SK-N-SH treated with all-trans-retinoic acid at 6 μM for 48 hours (cell line): ENCODE results near the gene S100A14.

Source experiments
- ATAC-seq: fragments of 200-7000 bp; cut with Tn5 transposase; 3 replicates; pipeline ENCODE4 v1.9.1; 2020; ENCODE audit warnings: mild to moderate bottlenecking, moderate library complexity
- BACH2 ChIP-seq: fragments of 250-450 bp; sonication (Bioruptor Pico); IDR thresholded peaks from 2 replicates; pipeline ENCODE4 v1.9.0; 2021; ENCODE audit warnings: mild to moderate bottlenecking, borderline replicate concordance
- CSDC2 ChIP-seq: fragments of 250-450 bp; sonication (Bioruptor Pico); IDR thresholded peaks from 2 replicates; pipeline ENCODE4 v1.5.0; 2020; ENCODE audit warnings: mild to moderate bottlenecking, moderate library complexity
- GLIS3 ChIP-seq: fragments of 250-450 bp; sonication (Bioruptor Pico); IDR thresholded peaks from 2 replicates; pipeline ENCODE4 v1.5.0; 2020; ENCODE audit warnings: mild to moderate bottlenecking, moderate library complexity
- ISL1 ChIP-seq: fragments of 250-450 bp; sonication (Bioruptor Pico); IDR thresholded peaks from 2 replicates; pipeline ENCODE4 v2.1.2; 2022; ENCODE audit warnings: mild to moderate bottlenecking, moderate library complexity
- PATZ1 ChIP-seq: fragments of 250-450 bp; sonication (Bioruptor Pico); IDR thresholded peaks from 2 replicates; pipeline ENCODE4 v1.8.0; 2020; ENCODE audit warnings: mild to moderate bottlenecking, moderate library complexity, borderline replicate concordance
- POU6F1 ChIP-seq: fragments of 250-450 bp; sonication (Bioruptor Pico); IDR thresholded peaks from 2 replicates; pipeline ENCODE4 v1.8.0; 2021; ENCODE audit warnings: low read depth, mild to moderate bottlenecking, moderate library complexity, borderline replicate concordance
- PPARA ChIP-seq: fragments of 250-450 bp; sonication (Bioruptor Pico); IDR thresholded peaks from 2 replicates; pipeline ENCODE4 v1.5.0; 2020; ENCODE audit warnings: mild to moderate bottlenecking, borderline replicate concordance
- RARB ChIP-seq: fragments of 250-450 bp; sonication (Bioruptor Pico); IDR thresholded peaks from 2 replicates; pipeline ENCODE4 v1.8.0; 2021; ENCODE audit warnings: mild to moderate bottlenecking, moderate library complexity
- SNAI2 ChIP-seq: fragments of 250-450 bp; sonication (Bioruptor Pico); IDR thresholded peaks from 2 replicates; pipeline ENCODE4 v1.5.0; 2020; ENCODE audit warnings: mild to moderate bottlenecking, moderate library complexity
- TCF4 ChIP-seq: fragments of 250-450 bp; sonication (Bioruptor Pico); IDR thresholded peaks from 2 replicates; pipeline ENCODE4 v1.8.0; 2021; ENCODE audit warnings: mild to moderate bottlenecking, moderate library complexity, borderline replicate concordance
- TOX ChIP-seq: fragments of 250-450 bp; sonication (Bioruptor Pico); IDR thresholded peaks from 2 replicates; pipeline ENCODE4 v1.8.0; 2021; ENCODE audit warnings: mild to moderate bottlenecking, moderate library complexity, borderline replicate concordance
- TSHZ2 ChIP-seq: fragments of 250-450 bp; sonication (Bioruptor Pico); IDR thresholded peaks from 2 replicates; pipeline ENCODE4 v1.5.0; 2020; ENCODE audit warnings: mild to moderate bottlenecking, moderate library complexity
- ZC3H10 ChIP-seq: fragments of 250-450 bp; sonication (Bioruptor Pico); IDR thresholded peaks from 2 replicates; pipeline ENCODE4 v1.5.1; 2021; ENCODE audit warnings: mild to moderate bottlenecking, moderate library complexity
- ZFP30 ChIP-seq: fragments of 450-650 bp; formaldehyde crosslinking; IDR thresholded peaks from 2 replicates; pipeline ENCODE4 v1.5.0; 2022; ENCODE audit warnings: mild to moderate bottlenecking, moderate library complexity
- ZNF565 ChIP-seq: fragments of 450-650 bp; formaldehyde crosslinking; conservative IDR thresholded peaks from 2 replicates; pipeline ENCODE4 v1.5.0; 2020; ENCODE audit warnings: low read depth, mild to moderate bottlenecking, moderate library complexity
- ZNF70 ChIP-seq: fragments of 450-650 bp; formaldehyde crosslinking; IDR thresholded peaks from 2 replicates; pipeline ENCODE4 v1.5.0; 2020; ENCODE audit warnings: mild to moderate bottlenecking, moderate library complexity
- ZNF8 ChIP-seq: fragments of 450-650 bp; formaldehyde crosslinking; IDR thresholded peaks from 2 replicates; pipeline ENCODE4 v1.5.0; 2020; ENCODE audit warnings: mild to moderate bottlenecking, moderate library complexity
- TF ChIP-seq, protein P1 (sequence below): fragments of 250-450 bp; sonication (Bioruptor Pico); IDR thresholded peaks from 2 replicates; pipeline ENCODE4 v1.5.1; 2021; ENCODE audit warnings: mild to moderate bottlenecking, moderate library complexity
- TF ChIP-seq, protein P2 (sequence below): fragments of 250-450 bp; sonication (Bioruptor Pico); IDR thresholded peaks from 2 replicates; pipeline ENCODE4 v1.5.1; 2020; ENCODE audit warnings: low read depth, mild to moderate bottlenecking, moderate library complexity

S100A14 gene

GRCh38 chr1:153612111-153612754 is 3.9 kb downstream of the S100A14 start:
- no peak for ATAC-seq
- TF ChIP-seq ISL1 (CRISPR knock-in tag): no peak

DNA sequence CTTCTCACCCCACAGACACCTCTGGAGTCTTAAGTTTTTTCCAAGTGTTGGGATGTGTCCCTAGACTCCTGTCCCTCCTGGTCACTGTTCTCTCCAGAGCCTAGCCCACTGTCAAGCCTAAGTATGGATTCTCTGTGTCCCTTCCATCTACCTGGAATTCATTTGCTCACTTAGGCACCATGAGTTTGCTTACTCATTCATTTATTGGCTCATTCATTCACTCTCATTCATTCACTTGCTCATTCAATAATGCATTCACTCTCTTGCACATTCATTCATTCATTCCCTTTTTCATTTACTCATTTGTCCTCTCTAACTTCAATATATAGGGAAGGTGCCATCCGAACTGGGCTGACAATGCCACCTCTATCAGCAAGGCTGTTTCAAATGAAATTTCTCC is 4.8 kb downstream of the S100A14 start:
- no peak for TF ChIP-seq GLIS3 (CRISPR knock-in tag)
- TF ChIP-seq RARB (CRISPR knock-in tag): no peak
- no peak for TF ChIP-seq ZNF565 (CRISPR knock-in tag)
- TF ChIP-seq PPARA (CRISPR knock-in tag): no peak
- TF ChIP-seq BACH2: no peak
- TF ChIP-seq, protein P1, sequence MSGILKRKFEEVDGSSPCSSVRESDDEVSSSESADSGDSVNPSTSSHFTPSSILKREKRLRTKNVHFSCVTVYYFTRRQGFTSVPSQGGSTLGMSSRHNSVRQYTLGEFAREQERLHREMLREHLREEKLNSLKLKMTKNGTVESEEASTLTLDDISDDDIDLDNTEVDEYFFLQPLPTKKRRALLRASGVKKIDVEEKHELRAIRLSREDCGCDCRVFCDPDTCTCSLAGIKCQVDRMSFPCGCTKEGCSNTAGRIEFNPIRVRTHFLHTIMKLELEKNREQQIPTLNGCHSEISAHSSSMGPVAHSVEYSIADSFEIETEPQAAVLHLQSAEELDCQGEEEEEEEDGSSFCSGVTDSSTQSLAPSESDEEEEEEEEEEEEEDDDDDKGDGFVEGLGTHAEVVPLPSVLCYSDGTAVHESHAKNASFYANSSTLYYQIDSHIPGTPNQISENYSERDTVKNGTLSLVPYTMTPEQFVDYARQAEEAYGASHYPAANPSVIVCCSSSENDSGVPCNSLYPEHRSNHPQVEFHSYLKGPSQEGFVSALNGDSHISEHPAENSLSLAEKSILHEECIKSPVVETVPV (CRISPR knock-in tag): no peak
- no peak for ATAC-seq

- no peak for ATAC-seq
- TF ChIP-seq GLIS3 (CRISPR knock-in tag): no peak
These were observed 5.3 kb downstream of the S100A14 start for GRCh38 chr1:153610811-153611301.

DNA sequence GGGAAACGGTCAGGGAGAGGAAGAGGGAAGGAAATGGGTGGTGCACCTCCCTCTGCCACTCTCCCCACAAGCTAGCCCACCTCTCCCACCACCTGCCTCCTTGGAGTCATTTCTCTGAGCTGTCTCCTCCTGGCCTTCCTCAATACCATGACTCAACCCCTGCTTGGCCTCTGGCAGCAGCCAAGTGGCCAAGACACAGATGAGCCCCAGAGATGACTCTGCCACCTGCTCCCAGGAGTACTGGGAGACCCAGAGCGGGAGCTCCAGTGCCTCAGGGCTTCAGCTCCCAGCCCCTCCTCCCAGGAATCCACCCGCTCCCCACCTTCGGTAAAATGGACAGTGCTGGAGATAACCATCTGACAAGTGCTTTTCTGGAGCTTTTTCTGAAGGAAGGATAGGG is 5.8 kb downstream of the S100A14 start:
- no peak for ATAC-seq
- TF ChIP-seq, protein P2, sequence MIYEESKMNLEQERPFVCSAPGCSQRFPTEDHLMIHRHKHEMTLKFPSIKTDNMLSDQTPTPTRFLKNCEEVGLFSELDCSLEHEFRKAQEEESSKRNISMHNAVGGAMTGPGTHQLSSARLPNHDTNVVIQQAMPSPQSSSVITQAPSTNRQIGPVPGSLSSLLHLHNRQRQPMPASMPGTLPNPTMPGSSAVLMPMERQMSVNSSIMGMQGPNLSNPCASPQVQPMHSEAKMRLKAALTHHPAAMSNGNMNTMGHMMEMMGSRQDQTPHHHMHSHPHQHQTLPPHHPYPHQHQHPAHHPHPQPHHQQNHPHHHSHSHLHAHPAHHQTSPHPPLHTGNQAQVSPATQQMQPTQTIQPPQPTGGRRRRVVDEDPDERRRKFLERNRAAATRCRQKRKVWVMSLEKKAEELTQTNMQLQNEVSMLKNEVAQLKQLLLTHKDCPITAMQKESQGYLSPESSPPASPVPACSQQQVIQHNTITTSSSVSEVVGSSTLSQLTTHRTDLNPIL (CRISPR knock-in tag): no peak
- TF ChIP-seq CSDC2 (no peak), TSHZ2 (CRISPR knock-in tag) (no peak), ZFP30 (CRISPR knock-in tag) (no peak), ISL1 (CRISPR knock-in tag) (no peak), TOX (CRISPR knock-in tag) (no peak), RARB (CRISPR knock-in tag) (no peak), POU6F1 (CRISPR knock-in tag) (no peak), ZNF8 (CRISPR knock-in tag) (no peak), GLIS3 (CRISPR knock-in tag) (no peak), PPARA (CRISPR knock-in tag) (no peak), ZNF70 (no peak), SNAI2 (CRISPR knock-in tag) (no peak), TCF4 (CRISPR knock-in tag) (no peak), ZC3H10 (CRISPR knock-in tag) (no peak), PATZ1 (CRISPR knock-in tag) (no peak)
- TF ChIP-seq, all 23 proteins: peak for 0
